SK-MEL-5 (cell line): ENCODE data around the gene CBX5. TPM values are rescaled to one million over a fixed set of nuclear protein-coding genes. Genes with fewer than 3 reads are reported as not detected.
"Not testable (repeated sequence)": the region's sequence is repeated elsewhere in the genome, so short reads cannot be mapped to it uniquely, and the experiment has no call there.

Experiments used
- DNase-seq: peaks from one replicate; pipeline ENCODE4 v3.0.0-alpha.2; 2016; ENCODE audit warnings: low read depth, low spot score
- in situ Hi-C: cut with HindIII; loops from 2 replicates; pipeline ENCODE4 v1.10.0; 2016; ENCODE audit warnings: low sequenced_read_pairs, high pct_unique_total_duplicates, low pct_unique_long_range_greater_than_20kb
- total RNA-seq: library from RNA; depleted of rRNA; stranded (reverse); fragments of >200 nt; shearing (Covaris generic); gene quantifications from 2 replicates; pipeline ENCODE4 v1.2.3, GENCODE V29; 2014

CBX5 gene
- total RNA-seq, 1 experiment from 2014 or later: 47.2 TPM

- no peak for DNase-seq
- in situ Hi-C loops: no loop called here
Measured at GRCh38 chr12:54246011-54246641, 33.8 kb downstream of the CBX5 start.

- DNase-seq: no peak
- in situ Hi-C loops: no loop called here
Measured at GRCh38 chr12:54240971-54241588, 38.8 kb downstream of the CBX5 start.

GRCh38 chr12:54240129-54240528, 39.8 kb downstream of the CBX5 start:
- in situ Hi-C loops: no loop called here

GRCh38 chr12:54239620-54240019, 40.3 kb downstream of the CBX5 start:
- in situ Hi-C loops: no loop called here

More at GRCh38 chr12:54240129-54240528, 39.8 kb downstream of the CBX5 start:
- DNase-seq: no peak

GRCh38 chr12:54238531-54238930, 41.4 kb downstream of the CBX5 start:
- DNase-seq: no peak
- in situ Hi-C loops: no loop called here

More at GRCh38 chr12:54239620-54240019, 40.3 kb downstream of the CBX5 start:
- no peak for DNase-seq

- DNase-seq: peak; percentile 53
- in situ Hi-C loops: no loop called here
Measured at GRCh38 chr12:54232790-54233189, 47.1 kb downstream of the CBX5 start.

GRCh38 chr12:54231269-54231668, 48.7 kb downstream of the CBX5 start:
- in situ Hi-C loops, DNase-seq: not testable (repeated sequence)

- DNase-seq: no peak
- in situ Hi-C loops: no loop called here
Measured at GRCh38 chr12:54230555-54230954, 49.4 kb downstream of the CBX5 start.

- in situ Hi-C loops: no loop called here
- no peak for DNase-seq
Measured at GRCh38 chr12:54229624-54230212, 50.2 kb downstream of the CBX5 start.

GRCh38 chr12:54228471-54228870, 51.5 kb downstream of the CBX5 start:
- in situ Hi-C loops: no loop called here
- DNase-seq: no peak

GRCh38 chr12:54227927-54228326, 52.0 kb downstream of the CBX5 start:
- DNase-seq, in situ Hi-C loops: not testable (repeated sequence)

GRCh38 chr12:54227376-54227775, 52.5 kb downstream of the CBX5 start:
- DNase-seq: no peak
- in situ Hi-C loops: no loop called here

- in situ Hi-C loops: no loop called here
- no peak for DNase-seq
Measured at GRCh38 chr12:54225666-54226065, 54.3 kb downstream of the CBX5 start.

- DNase-seq: no peak
- in situ Hi-C loops: no loop called here
Measured at GRCh38 chr12:54222609-54223008, 57.3 kb downstream of the CBX5 start.

GRCh38 chr12:54221402-54221984, 58.4 kb downstream of the CBX5 start:
- no peak for DNase-seq
- in situ Hi-C loops: no loop called here

- in situ Hi-C loops: no loop called here
- no peak for DNase-seq
Measured at GRCh38 chr12:54220567-54220966, 59.4 kb downstream of the CBX5 start.

- peak; percentile 80 for DNase-seq
- in situ Hi-C loops: no loop called here
Measured at GRCh38 chr12:54220092-54220557, 59.8 kb downstream of the CBX5 start.

GRCh38 chr12:54217774-54218241, 62.1 kb downstream of the CBX5 start:
- no peak for DNase-seq
- in situ Hi-C loops: no loop called here
